Activated CD4-positive, alpha-beta T cell treated with anti-CD3 and anti-CD28 coated beads for 1 hour (primary cell): Measurements from ENCODE around the gene OPTC.
"Not testable (repeated sequence)": the region's sequence is repeated elsewhere in the genome, so short reads cannot be mapped to it uniquely, and the experiment has no call there.

Experiments
- DNase-seq: peaks from one replicate; pipeline ENCODE4 v3.0.0-alpha.2; 2020

OPTC gene

DNA sequence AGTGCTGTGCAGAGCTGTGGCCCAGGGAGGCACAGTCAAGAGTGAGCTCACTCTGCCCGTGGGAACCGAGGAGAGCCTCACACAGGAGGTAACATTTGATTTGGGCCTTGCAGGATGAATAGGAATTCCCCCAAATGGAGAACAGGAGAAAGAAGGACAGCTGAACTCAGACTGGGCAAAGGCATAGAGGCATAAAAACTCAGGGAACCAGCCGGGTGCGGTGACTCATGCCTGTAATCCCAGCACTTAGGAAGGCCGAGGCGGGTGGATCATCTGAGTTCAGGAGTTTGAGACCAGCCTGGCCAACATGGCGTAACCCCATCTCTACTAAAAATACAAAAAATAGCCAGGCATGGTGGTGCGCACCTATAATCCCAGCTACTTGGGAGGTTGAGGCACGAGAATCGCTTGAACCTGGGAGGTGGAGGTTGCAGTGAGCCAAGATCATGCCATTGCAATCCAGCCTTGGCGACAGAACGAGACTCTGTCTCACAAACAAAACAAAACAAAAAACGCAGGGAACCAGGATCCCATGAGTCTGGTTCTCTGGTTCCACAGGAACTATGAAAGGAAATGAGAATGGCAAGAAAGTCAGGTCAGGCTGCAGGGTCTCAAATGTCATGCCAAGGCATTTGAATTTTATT, 26.9 kb upstream of the OPTC start:
- DNase-seq, result not testable (repeated sequence)

DNA sequence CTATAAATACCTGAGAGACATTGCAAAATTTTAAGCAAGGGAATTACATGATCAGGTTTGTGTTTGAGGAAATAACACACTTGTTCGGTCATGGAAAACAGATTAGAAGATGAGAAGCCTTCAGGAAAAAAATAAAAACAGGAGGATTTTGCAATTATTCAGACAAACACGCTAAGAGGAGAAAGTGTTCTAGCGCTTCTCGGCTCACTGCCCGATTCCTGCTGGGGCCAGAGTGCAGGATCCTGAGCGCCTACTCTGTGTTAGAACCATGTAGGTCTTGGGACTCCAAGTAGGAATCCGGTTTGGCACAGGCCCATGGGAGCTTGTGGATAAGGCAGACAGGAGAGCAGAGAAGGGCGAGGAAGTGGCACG, 26.4 kb upstream of the OPTC start:
- DNase-seq, result no peak

DNA sequence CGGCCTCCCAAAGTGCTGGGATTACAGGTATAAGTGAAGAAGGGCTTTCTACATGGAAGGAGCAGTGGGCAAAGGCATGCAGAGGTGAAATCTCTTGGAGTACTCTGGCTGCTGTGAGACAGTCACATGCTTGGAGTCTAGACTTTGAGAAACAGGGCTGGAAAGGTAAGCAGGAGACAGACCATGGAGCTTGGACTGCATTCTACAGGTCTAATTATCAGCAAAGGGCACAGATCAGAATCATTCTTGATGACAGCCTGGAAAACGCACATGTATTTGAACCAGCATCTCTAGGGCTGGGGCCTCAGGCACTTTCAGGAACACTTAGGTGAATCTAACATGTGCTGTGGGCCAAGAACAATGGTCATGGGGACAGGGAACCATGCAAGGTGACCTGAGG, 25.6 kb upstream of the OPTC start:
- no peak for DNase-seq

DNA sequence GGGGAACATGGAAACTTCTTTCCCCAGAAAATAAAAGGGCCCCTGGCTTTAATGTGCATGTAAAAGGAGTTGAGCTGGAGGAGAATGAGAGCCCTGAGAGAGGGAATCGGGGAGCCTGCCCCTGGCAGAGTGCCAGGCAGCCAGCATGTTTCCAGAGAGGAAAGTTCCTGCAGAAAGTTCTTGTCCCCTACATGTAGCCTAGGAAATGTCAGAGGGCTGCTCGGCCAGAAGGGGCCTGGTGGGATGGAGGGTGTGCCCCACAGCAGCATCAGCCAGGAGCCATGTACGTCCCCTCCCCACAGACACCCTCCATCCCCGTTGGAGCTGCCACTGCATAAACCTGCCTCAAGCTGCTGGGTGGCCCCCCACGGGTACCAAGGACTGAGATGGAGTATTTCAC, 23.7 kb upstream of the OPTC start:
- no peak for DNase-seq

DNA sequence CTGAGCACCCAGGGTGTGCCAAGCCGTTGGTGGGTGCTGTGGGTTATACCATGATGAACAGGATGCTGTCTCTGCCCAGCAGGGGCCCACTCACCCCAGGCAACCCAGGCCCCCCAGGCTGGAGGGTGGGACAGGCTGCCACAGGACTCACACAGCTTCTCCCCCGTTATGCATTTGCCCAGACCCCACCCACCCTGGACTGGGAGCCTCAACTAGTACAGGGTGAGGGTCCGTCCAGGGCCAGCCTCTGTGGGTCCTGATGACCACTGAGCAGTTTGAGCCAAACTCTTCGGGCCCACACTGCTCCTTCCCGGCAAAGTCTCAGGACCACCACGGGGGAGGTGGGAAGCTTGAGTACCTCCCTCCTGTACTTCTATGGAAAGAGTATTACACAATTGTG, 22.1 kb upstream of the OPTC start:
- no peak for DNase-seq

DNA sequence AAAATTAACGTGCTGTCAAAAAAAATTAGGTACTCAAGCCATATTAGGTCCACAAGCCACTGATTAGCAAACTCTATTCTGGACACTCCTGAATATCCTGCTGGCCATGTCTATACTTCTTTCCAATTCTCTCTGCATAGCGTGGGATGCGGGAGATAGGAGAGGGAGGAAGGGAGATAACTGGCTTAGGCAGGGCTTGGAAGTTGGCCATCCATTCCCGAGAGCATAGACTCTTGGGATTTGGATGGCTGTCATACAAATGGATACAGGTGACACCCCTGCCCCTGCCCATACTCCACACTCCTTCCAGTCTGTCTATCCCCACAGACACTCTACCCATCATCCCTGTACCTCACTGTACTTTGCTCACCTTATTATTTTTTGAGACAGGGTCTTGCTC, 20.7 kb upstream of the OPTC start:
- no peak for DNase-seq

DNA sequence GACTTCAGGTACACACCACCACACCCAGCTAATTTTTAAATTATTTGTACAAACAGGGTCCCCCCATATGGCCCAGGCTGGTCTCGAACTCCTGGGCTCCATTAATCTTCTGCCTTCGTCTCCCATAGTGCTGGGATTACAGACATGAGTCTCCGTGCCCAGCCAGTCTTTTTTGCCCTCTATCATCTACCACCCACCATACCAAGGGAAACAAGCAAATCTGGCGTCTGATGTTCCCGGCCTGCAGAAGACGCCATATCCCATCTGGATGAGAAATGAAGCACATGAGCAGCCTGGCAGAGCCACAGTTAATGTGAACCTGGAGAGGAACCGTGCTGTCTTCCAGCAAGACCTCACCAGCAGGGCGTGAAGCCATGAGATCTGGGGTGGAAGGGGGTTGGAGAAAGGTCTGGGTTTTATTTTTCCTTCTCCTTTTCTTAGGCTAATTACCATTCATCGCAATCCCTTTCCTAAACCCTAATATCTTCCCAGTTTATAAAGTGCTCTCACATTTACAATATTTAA, 20.1 kb upstream of the OPTC start:
- no peak for DNase-seq

DNA sequence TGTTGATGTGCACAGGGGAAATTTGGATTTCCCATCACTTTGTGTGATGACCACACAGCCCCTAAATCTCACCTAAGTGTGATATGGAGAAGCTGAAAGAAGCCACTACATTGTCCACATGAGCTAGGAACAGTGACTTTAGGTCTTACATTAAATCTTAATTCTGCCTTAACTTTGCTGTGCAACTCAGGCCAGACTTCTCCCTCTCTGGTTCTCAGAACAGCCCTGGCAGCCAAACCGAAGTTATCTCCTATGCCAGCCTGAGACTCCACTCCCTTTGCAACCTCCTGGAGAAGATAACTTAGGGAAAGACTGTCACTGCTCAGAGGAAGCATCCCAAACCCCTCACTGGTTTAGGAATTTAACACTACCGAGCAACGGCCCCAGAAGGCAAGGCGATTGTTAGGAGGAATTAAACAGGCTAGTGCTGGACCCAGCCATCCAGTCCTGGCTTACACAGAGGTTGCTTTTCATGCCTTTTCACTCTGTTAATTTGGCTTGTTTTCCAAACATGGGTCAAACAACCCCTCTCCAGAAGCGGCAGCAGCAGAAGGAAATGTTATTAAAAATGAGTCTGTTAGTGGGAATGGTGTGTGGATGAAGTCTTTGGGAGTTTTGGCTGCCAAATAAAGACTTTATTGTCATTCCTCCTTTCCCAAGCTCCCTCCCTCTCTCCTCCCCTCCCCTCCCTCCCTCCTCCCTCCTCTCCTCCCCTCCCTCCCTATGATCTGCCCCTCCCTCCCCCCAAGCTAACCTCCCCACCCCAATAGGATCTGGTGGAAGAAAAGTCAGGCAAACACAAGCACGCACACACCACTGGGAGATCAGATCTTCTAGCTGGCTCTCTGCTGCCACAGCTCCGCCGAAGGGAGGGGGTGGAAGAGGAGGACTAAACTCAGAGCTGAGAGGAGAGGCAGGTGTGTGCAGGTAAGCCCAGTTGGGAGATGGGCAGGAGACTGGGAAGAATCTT, 18.7 kb upstream of the OPTC start, which contains the start of gene PRELP:
Gene PRELP, plus strand, starts transcription at position 795 of the 970 bp plus-strand sequence. CDS start 7,379 bp downstream, outside the sequence.
- no peak for DNase-seq

DNA sequence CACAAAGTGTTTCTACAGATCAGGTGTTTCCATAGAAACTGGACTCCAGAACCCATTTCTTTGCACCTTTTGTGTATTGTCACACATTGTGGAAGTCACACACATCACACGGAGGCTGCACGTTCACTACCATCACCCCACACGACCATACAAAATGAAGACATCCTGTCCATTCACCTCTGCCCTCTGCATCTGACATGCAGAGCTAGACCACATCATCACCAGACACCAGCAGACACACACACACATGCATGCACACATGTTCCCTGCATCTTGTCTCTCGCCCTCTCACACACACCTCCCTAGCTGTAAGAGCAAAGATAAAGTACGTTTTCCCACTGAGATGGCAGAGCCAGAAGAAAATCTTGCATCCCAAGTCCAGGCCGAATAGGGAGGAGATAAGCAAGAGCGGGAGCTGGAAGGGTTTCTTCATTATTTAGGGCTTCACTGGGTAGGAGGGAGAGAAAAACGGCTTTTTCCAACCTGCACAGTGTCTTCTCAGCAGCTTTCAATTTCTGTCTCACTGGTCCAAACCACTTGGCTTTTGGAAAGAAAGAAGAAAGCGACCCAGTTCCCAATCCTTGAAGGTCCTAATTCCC, 17.6 kb upstream of the OPTC start:
- no peak for DNase-seq

DNA sequence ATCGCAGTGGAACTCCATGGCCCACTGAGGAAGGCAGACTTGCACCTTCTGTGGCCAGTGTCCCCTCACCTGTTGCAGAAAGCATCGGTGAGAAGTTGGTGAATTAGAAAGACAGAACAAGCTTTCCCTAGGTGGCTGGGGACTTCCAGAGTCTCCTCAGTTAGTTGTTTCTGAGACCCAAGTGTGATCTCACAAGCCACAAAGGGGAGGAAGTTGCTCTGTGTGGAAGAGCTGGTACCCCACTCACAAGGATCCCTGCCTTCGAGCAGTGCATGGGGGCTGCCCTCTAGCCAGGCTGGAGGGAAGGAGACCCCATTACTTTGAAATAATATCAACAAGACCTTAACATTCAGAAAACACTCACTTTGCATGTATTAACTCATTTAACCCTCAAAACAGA, 16.2 kb upstream of the OPTC start:
- no peak for DNase-seq

DNA sequence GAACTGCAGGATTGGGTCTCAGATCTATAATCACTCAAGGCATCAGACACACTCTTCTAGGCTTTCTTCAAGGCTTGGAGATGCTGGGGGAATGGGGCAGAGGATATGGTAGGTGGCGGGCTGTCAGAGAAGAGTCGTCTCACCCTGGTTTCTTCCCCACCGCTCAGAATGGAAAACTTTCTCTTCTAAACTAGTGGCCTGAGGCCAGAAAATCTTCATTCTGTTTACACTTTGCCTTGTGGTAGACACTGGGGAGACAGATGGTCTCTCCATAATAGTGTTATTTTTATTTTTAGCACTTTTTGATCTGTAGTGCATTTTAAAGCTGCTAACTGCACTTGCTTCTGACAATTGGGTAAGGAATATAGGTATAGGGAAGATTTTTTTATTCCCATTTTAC, 15.7 kb upstream of the OPTC start:
- no peak for DNase-seq

DNA sequence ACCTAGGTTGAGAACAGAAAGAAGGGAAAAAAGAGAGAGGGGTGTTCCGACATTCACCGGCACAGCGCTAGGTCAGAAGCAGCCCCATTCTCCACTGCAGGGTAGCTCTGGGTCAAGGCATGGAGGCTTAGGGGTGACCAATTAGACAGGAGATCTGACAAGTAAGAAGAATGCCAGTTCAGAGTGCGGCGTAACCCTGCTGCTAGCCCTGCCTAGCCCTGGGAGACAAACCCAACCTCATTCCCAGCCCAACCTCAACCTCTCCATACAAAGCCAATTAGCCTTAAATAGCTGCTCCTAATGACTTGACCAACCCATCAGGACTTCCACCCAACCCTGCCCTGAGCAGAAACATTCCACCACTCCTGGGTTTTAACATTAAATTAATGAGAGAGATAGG, 15.0 kb upstream of the OPTC start:
- DNase-seq, result no peak

DNA sequence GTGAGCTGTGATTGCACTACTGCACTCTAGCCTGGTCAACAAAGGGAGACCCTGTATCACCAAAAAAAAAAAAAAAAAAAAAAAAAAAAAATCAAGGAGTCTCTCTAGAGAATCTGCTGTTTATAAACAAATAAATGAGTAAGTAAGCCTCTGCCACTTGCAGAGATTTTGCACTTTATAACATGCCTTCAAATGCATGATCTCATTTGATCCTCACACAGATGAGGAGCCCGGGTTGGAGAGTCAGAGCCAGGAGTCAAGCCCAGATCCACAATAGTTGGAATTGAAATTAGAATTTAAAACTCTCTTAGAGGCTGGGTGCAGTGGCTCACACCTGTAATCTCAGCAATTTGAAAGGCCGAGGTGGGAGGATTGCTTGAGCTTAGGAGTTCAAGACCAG, 14.3 kb upstream of the OPTC start:
- DNase-seq, result no peak

DNA sequence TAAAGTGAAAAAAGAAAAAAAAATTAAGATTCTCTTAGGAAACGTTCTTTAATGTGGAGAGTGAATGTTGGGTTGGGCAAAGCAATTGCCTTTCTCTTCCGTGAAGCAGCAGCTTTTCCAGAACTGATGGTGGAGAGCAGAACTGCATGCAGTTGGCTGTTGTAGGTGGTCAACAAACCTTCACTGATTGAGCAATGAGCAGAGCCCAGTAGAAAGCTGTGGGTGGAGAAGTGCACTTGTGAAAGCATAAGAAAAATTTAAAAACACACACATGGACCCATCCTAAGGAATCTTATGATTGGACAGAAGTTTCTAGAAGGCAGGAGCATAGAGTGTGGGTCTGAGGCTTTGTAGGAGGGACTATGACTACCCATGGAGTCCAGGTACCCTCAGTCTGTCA, 13.9 kb upstream of the OPTC start:
- DNase-seq, result no peak

DNA sequence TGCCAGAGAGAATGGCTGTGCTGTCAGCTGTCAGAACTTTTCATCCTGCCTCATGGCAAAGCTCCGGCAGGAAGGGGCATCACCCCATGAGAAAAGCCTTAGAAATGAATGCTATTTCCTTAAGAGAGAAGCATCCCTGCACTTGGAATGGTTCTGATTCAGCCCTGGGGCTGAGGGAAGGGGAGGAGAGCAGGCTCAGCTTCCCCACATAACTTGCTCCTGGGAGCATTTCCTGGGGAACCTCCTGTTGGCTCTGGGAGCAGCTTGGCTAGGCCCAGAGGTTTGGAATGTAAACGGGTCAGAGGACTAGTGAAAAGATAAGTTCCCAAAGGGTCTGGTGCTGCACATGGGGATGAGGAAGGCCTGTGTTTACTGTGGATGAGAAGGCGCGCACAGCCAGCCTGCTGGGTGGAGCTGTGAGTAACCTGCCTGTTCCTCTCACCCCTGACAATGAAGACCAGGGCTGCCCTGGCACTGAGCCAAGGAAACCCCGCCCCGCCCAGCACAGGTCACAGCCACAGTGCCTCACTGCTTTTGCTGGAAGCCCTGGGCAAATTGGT, 13.3 kb upstream of the OPTC start:
- peak; percentile 41 for DNase-seq

DNA sequence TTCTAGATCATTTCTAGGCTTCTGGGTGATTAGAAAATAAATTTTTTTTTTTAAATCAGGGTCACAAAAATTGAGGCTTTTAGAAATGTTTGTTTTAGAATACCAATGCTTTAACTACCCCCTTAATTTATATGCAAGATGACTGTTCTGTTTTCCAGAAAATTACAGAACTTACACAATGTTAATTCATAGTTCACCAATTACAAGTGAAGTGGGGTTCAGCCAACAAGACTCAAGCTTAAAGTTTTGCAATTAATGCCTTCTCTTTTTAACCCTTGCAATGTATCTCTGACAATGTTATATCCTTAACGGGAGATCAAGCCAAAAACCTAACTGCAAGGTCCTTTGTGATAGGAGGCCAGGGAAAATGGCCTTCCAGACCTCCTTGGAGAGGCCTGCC, 12.8 kb upstream of the OPTC start:
- no peak for DNase-seq

DNA sequence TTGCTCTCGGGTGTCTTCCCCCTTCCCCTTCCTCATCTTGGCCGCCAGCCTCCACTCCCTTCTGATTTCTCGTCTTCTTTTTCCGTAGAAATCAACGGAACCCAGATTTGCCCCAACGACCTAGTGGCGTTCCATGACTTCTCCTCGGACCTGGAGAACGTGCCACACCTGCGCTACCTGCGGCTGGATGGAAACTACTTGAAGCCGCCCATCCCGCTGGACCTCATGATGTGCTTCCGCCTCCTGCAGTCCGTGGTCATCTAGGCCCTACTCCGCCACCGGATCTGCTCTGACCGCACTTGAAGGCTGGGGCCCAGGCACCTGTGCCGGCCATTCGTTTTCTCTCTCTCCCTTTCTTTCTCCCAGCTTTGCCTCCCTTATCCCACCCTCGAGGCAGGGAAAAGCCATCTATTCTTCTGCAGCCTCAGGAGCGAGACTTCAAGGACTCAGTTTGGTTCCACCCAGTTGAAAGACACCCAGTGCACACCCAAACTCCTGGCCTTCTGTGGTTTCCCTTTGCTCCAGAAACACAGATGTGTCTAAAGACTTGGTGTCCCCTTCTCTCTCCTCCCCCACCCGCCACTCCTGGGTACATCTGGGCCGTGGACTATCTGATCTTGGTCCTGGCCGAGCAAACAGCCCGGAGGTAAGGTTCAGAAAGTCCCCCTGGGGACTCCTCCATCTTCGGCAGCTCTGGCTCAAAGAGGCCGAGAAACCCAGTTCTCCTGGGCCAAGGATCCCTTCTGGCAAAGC, 7.2 kb upstream of the OPTC start:
- DNase-seq, result no peak

DNA sequence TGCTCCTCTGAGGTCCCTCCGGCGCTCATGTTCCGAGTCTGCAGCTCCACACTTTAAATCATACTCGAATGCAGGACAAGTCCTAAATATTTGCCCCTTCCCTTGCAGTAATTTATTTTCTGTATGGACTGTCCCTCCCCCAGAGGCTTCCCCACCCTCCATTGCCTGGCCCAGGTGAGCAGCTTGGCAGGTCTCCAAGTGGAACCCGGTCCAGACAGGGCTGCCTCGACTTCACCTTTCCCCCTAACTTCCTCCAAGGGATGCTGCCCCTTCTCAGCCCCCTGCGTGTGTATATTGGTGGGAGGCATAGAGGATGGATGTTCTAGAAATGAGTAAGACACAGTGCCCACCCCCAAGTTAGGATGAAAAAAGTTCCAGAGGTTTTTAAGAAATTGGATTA, 5.4 kb upstream of the OPTC start:
- DNase-seq, result no peak

DNA sequence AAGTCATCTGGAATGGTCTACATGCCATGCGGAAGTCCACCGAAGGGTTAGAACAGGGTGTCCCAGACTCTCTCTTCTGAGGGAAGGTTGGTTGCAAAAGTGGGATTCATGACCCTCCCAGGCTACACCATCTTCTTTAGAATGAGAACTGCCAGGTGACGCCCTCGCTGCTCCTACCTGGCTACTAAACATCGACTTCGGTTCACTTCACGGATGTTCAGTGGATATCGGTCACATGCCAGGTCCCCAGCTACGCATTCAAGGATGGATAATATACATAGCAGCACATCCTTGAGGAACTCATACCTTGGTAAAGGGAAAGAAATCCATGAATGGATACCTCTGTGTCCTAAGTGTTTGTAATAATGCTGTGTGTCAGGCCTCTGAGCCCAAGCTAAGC, 3.3 kb upstream of the OPTC start:
- DNase-seq, result no peak

DNA sequence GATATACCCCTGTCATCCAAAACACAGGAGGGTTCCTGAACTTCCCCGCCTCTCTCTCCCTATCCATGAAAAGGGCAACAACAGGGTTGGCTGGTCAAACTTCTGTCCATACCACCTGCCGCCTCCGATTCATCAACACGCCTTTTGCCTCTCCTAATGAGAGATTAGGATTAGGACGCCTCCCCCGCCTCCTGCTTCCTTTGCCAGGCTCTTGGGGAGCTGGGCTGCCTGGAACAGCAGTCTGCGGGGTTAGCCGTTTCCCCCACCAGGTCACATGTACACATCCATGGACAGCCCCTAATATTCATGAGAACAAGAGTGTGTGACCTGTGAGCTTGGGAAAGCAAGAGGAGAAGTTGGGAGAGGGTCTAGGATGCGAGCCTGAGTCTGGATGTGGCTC, 2.3 kb upstream of the OPTC start:
- DNase-seq, result no peak

DNA sequence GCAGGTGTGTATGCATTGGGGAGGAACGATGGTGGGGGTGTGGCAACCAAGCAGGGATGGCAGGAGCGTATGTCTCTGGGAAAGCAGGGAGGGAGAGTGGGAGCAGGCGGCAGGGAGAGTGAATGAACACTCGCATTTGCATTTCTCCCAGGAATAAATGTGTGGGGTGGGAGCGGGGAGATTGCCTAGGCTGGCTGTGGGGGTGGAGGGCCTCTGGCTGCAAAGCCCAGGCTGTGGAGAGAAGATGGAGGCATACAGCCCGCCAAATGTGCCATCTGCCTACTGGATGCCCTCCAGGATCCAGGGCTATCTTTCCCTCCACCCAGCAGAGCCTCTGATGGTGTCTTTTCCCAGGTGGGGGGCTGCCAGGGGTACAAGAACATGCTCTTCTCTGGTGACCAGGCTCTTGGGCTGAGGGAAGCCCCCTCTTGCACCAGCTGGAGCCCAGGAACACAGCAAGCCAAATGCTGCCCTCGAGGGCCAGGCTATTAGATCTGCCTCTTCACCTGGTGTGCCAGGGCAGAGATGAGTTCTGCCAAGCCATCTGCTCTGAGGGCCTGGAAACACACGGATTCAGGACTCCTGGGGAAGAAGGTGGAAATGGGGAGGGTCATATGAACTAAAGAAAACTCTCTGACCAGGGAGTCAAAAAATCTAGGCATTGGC, 1.7 kb upstream of the OPTC start:
- no peak for DNase-seq

DNA sequence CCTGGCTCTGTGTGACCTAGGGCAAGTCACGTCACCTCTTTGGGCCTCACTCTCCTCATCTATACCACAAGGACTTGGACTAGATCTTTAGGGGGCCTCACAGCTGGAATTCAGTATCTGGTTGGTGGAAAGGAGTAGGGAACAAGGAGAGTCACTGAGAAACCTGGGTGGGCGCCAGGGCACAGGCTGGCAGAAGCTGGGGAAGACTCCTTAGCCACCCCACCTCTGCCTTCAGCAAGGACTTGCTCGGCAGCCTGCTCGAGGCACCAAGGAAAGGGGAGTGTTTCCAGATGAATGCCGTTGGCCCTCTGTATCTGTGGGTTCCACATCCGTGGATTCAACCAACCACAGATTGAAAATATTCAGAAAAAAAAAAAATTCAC, 1.2 kb upstream of the OPTC start:
- DNase-seq, result no peak
